Measurements from ENCODE around the gene SOBP. TPM values are rescaled to one million over a fixed set of nuclear protein-coding genes. Genes with fewer than 3 reads are reported as not detected.

The SOBP gene
- total RNA-seq, 6 donors from 2014 or later: 4.4 to 25.1 (median 12.4) TPM

DNA sequence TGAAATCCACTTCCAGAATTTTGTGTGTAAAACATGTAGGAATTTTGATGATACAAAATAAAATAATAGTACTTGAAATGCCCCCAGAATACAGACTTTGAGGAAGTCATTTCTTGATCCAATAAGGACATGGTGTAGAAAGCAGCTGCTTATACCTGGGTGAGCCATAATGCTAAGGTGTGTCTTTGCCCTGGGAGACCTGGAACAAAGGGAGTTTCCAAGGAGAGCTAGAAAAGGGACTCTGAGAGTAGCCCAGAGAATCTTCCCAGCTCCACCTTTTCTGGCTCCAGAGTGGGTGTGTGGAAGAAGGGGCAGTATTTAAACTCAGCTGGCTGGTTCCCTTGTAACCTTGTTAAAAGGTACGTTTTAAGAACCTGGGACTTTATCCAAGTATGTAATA, 77.7 kb downstream of the SOBP start:
- H3K4me3 ChIP-seq: no peak overlapping the region
- ATAC-seq (ENCODE audit: low FRiP score in 2 of 2) (no peak), DNase-seq (no peak)
- no peaks in the 10 kb centered on the region for H3K4me1 ChIP-seq
- H3K27ac ChIP-seq: no peak overlapping the region
- TF ChIP-seq CTCF (IDR thresholded peaks at IDR 0.05): no peak
- TF ChIP-seq POLR2A (IDR thresholded peaks at IDR 0.05): no peak
- TF ChIP-seq POLR2AphosphoS5 (IDR thresholded peaks at IDR 0.05): no peak
- no peak for TF ChIP-seq EP300 (IDR thresholded peaks at IDR 0.05)
- H3K9me3 ChIP-seq: no peaks in the 10 kb centered on the region
- no peaks in the 10 kb centered on the region for H3K36me3 ChIP-seq
- WGBS, 2 donors: 59 to 67% methylated on average over 1 of the region's 1 CpG
- no peaks in the 10 kb centered on the region for H3K27me3 ChIP-seq

- TF ChIP-seq CTCF (IDR thresholded peaks at IDR 0.05): no peak
- TF ChIP-seq POLR2AphosphoS5 (IDR thresholded peaks at IDR 0.05): no peak
- TF ChIP-seq EP300 (IDR thresholded peaks at IDR 0.05): no peak
- no peaks in the 10 kb centered on the region for H3K27me3 ChIP-seq
- H3K36me3 ChIP-seq: no peaks in the 10 kb centered on the region
- H3K9me3 ChIP-seq: no peaks in the 10 kb centered on the region
- WGBS, 2 donors: 92 to 96% methylated on average over 9 of the region's 9 CpGs
- H3K27ac ChIP-seq: no peak overlapping the region
- no peak overlapping the region for H3K4me3 ChIP-seq
- H3K4me1 ChIP-seq: no peaks in the 10 kb centered on the region
- DNase-seq: no peak
- ATAC-seq (ENCODE audit: low FRiP score in 2 of 2): no peak
Observed at GRCh38 chr6:107569473-107569872, 79.6 kb downstream of the SOBP start.

DNA sequence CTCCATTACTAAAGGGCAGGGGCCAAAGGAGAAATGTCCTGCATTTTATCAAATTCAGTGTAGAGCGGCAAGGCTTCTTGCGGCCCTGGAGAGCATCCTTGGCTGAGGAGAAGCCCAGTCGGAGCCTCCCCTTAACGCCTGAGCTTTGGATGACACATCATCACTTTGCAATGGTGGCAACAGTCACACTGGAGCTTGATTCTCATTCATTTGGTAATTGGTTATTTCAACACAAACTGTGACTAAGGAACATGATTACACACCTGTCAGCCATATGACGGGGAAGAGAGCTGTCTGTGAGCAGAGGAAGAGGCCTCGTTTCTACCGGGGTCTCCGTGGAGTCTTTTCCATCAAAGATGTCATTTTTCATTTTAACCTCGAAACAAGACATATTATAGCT, 81.4 kb downstream of the SOBP start:
- Histone ChIP-seq H3K27ac (no peak overlapping the region), H3K9me3 (no peaks in the 10 kb centered on the region), H3K36me3 (no peaks in the 10 kb centered on the region), H3K27me3 (no peaks in the 10 kb centered on the region), H3K4me3 (no peak overlapping the region), H3K4me1 (no peaks in the 10 kb centered on the region)
- 86 to 94% methylated on average over 8 to 9 of the region's 9 CpGs for WGBS, 2 donors
- ATAC-seq (ENCODE audit: low FRiP score in 2 of 2) (no peak), DNase-seq (no peak)
- TF ChIP-seq POLR2A (IDR thresholded peaks at IDR 0.05) (no peak), POLR2AphosphoS5 (IDR thresholded peaks at IDR 0.05) (no peak), CTCF (IDR thresholded peaks at IDR 0.05) (no peak), EP300 (IDR thresholded peaks at IDR 0.05) (no peak)

- DNase-seq: no peak
- TF ChIP-seq CTCF (IDR thresholded peaks at IDR 0.05): no peak
- TF ChIP-seq EP300 (IDR thresholded peaks at IDR 0.05): no peak
- TF ChIP-seq POLR2A (IDR thresholded peaks at IDR 0.05): no peak
- TF ChIP-seq POLR2AphosphoS5 (IDR thresholded peaks at IDR 0.05): no peak
- Histone ChIP-seq H3K27me3 (no peaks in the 10 kb centered on the region), H3K27ac (no peak overlapping the region), H3K4me3 (no peak overlapping the region), H3K4me1 (no peaks in the 10 kb centered on the region), H3K9me3 (no peaks in the 10 kb centered on the region), H3K36me3 (no peaks in the 10 kb centered on the region)
- 86 to 87% methylated on average over 6 of the region's 6 CpGs for WGBS, 2 donors
- ATAC-seq (ENCODE audit: low FRiP score in 2 of 2): no peak
Observed at GRCh38 chr6:107572886-107573285, 83.0 kb downstream of the SOBP start.

GRCh38 chr6:107574856-107575255, 84.9 kb downstream of the SOBP start:
- Histone ChIP-seq H3K4me1 (no peaks in the 10 kb centered on the region), H3K4me3 (no peak overlapping the region), H3K27me3 (no peaks in the 10 kb centered on the region), H3K36me3 (no peaks in the 10 kb centered on the region), H3K9me3 (no peaks in the 10 kb centered on the region), H3K27ac (no peak overlapping the region)
- WGBS, 2 donors: 92 to 100% methylated on average over 6 of the region's 6 CpGs
- TF ChIP-seq CTCF (IDR thresholded peaks at IDR 0.05) (no peak), EP300 (IDR thresholded peaks at IDR 0.05) (no peak), POLR2AphosphoS5 (IDR thresholded peaks at IDR 0.05) (no peak)
- DNase-seq (no peak), ATAC-seq (ENCODE audit: low FRiP score in 2 of 2) (no peak)

Data from upper lobe of left lung (tissue), 6 donors.